HG03521 (cell line): Measurements from ENCODE around the gene GYS2.
A peak's percentile ranks its signal among the peaks of the same experiment; 100 is the strongest.

Experiments
- ATAC-seq: cut with Tn5 transposase; IDR thresholded peaks from one replicate; pipeline ENCODE4 v1.9.1; 2021; ENCODE audit warnings: mild to moderate bottlenecking, moderate library complexity; ENCODE audit not compliant: unreplicated experiment

GYS2 gene

DNA sequence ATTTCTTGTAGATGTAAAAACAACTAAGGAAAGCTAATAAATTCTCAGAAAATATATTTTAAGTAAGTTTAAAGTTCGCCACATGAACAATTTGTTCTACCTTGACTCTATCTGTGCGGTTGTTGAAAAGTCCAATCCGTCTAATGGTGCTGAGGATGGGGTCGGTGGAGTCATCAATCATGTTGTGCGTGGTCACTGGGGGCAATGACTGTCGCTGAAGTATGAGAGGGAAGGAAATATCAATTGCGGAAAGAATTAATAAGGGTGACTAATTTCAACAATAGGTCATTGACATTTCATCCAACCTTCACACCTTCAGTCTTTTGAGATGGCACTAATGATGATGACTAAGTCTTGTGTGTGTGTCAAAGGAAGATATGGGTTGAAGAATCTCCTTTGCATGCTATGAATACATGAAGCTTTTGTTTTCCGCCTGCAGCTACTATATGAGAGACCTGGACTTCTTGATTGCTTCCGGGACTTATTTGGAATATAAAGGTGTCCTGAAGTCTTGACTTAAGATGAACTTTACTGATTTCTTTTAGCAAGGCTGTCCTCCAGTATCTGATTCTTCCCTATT lies 46.5 kb downstream of the GYS2 start:
- ATAC-seq = no peak

DNA sequence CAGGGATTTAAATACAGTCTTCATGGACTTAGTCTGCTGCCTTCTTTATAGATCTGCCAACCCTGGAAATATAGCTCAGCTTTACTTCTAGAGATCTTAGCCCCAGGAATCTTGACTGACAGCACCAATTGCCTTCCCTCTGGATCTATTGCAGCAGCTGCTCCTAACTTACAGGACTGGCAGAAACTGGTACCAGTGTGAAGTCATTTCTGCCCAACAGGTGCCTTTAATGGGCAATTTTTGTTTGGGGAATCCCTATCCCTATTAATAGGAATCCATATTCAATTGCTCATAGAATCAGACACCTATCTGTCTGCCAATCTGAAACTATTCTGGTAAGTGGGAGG lies 51.3 kb downstream of the GYS2 start:
- ATAC-seq = no peak

GRCh38 chr12:21552635-21553328 lies 51.9 kb downstream of the GYS2 start:
- no peak for ATAC-seq

DNA sequence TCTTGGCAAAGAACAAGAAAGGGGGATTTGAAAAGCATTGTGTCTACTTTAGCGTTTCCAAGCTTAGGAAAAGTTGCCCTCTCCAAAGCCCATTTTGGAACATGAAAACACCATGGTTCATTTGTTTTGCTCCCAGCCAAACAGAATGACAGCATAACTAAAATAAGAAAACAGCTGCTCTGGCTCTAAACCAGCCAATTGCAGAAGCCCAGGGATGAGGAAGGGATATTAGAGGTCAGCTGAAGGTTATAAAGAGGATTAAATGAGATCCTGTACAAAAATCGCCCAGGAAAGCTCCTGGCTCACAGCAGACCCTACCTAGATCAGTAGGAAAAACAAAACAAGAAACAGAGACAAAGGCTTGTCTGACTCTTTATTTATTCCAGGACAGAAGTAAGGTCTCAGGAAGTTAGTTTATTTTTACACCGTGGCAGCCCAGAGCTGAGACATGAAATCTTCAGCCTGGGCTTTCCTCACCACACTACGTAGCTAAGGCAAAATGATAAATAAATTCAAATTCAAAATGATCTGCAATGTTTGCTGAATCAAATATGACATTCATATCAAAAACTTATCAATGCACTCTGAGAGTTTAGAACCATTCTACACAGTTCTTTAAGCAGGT lies 52.7 kb downstream of the GYS2 start:
- no peak for ATAC-seq

GRCh38 chr12:21547437-21547836 lies 57.2 kb downstream of the GYS2 start:
- ATAC-seq = no peak

GRCh38 chr12:21546716-21547115 lies 57.9 kb downstream of the GYS2 start:
- no peak for ATAC-seq

DNA sequence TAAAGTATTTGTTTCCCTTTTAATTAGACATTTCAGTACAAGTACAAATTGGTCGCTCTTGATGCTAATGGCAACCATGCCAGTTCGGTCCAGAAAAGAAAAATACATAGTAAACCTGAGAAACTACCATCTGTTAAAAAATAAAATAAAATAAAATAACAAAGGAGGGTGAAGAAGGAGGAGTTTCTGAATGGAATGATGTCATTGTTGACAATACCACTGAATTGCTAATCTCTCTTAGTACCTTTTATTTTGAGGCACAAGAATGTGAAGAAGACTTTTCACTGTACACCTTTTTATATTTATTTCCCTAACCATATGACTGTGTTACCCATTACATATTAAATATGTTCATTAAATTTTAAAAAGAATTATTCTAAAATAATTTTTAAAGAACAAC lies 59.1 kb downstream of the GYS2 start:
- no peak for ATAC-seq

DNA sequence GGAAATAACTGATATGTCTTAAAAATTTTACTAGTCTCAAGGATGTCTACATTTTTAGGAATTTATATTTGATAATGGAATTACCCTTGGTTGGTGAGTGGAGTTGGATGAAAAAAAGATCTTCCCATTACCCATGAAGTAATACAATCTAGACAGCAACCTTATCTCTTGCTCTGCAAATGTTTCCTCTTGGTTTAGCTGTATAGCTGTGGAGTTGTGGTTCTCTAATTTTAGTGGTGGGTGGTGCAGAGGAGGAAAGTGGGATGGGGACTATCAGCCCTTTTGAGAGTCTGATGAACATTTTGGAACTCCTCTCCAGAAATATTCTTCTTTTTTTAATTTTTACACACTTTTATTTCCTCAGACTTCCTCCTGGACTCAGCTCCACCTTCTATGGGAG lies 61.5 kb downstream of the GYS2 start:
- no peak for ATAC-seq

DNA sequence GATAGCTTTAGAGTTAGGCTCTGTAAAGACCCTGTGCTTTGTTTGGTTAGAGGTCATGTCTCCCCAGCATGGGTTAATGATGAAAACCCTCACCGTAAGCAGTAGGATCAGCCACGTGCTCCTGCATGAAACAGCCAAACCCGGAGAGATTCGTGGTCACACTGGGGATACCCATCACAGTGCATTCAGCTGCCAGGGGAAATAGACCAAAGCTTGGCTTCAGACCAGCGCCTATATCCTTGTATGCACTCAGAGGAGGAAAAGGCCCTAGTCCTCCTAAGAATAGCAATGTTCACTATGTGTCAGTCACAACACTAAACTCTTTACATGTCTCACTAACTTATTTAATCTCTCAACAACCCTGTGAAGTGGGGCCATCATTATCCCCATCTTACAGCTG lies 62.2 kb downstream of the GYS2 start:
- no peak for ATAC-seq

DNA sequence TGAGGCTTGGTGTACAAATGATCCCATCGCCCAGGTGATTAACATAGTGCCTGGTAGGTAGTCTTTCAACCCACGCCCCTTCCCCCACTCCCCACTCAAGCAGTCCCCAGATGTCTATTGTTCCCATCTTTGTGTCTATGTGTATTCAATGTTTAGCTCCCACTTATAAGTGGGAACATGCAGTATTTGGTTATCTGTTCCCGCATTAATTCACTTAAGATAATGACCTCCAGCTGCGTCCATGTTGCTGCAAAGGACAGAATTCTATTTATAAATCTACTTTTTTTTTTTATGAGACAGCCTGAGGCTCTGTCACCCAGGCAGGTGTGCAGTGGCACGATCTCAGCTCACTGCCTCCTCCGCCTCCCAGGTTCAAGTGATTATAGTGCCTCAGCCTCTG lies 62.9 kb downstream of the GYS2 start:
- no peak for ATAC-seq

GRCh38 chr12:21539797-21540196 lies 64.8 kb downstream of the GYS2 start:
- no peak for ATAC-seq

DNA sequence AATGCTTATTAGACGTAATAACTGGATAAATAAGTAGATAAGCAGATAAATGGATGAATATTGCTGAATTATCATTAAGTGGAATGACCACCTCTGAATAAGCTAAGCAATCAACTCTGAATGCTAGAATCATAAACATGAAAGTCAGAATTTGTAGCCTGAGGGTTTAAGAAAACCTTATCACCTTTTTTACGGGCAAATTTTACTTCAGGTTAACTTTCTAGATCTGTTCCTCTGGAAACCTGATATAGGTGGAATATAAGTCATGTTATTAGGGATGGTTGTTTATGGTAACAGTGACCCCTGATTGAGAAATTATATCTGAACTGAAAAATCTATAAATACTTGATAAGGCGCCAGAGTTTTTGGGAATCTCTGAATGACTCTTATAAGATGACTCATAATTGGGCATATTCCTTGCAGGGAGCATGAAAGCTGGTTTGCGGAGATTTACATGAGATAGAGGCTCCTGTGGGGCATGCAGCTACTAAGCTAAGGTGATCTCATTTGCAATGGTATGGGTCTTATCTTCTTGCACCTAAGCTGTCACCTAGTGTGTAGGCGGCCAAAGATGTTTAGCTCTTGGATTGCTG lies 66.5 kb downstream of the GYS2 start:
- ATAC-seq = no peak

DNA sequence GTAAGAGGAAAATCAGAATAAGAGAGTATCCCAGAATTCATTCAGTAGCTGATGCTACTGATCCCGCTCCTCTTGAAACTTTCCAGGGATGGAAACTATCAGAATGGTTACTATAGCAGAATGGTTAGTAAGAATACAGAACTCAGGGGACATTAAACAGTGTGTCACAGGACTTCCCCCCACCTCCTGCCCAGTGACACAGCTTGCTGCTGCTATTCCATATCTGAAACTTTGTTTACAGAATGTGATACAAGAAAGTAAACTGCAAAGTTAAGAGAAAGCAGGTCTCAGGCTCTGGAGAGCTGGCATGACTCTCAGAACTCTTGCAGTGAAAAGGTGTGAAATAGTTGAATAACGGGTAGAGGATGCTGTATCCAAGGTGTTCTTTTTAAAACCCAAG lies 75.2 kb downstream of the GYS2 start:
- ATAC-seq = no peak

DNA sequence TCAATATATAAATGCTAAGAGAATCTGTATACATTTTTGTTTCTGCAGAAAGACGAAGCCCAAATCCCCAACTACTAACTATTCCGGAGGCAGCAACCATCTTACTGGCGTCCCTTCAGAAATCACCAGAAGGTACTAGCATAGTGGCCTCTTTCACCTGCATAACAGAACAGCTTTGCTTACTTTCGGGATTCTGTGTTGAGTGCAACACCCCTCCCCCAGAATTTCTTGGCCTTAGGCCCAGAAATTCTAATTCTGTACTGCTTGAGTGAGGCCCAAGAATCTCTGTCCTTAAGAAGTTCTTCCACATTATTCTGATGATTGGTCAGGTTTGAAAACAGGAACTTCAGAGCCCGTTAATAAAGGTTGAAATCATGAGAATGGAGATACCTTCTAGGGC lies 75.7 kb downstream of the GYS2 start:
- no peak for ATAC-seq

DNA sequence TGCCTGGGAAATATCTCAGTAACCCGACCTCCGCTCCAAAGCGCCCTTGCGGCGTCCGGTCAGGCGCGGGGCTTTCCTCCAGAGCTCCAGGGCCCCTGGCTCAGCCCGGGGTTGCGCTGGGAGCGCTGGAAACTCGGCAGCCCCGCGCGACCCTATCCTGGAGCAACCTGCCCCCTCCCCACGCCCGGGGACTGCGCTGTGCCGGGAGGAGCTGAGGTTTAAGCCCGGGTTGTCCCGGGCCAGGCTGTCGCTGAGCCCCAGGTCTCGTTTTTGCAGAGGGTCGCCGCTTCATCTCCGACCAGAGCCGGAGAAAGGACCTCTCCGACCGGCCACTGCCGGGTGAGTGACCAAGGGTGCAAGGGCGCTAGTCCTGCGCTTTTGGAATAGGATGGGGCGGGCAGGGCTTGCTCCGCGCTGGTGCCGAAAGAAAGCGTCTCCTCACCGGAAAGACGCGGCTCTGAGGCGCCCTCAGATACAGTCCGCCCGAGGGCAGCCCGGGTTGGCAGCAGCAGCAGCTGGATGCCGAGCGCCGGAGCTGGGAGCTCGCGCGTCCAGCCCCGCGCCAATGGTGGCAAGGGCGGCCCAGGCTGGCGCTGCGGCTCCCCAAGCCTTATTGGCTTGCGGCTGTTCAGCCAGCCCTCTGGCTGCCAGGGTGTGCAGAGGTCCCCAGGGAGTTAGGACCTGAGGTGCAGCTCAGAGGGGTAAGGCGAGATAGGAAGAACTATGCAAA lies 77.0 kb downstream of the GYS2 start:
- peak; percentile 86 for ATAC-seq

- no peak for ATAC-seq
These were observed 77.8 kb downstream of the GYS2 start for GRCh38 chr12:21526721-21527345.

DNA sequence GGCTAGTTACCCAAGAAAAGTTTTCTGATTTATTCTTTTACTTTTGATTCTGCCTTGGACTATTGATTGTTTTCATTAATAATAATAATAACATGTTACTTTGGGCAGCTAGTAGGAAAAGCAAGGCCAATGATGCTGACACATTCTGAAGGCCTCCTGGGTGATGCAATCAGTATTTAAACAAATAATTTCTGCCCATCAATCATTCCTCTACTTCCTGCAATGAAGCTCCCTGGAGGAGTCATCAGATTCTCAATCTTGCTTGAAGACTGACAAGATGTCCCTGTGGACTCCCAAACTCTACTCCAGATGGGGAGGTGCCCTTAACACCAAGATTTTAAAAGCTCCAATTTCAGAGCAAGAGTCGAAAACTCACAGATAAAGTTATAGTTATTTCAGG lies 78.6 kb downstream of the GYS2 start, which contains the start of gene SPX:
Gene SPX (plus strand): TSS at position 244 of the 400 bp plus-strand sequence. CDS start 177 bp downstream, outside the sequence.
- ATAC-seq = no peak

DNA sequence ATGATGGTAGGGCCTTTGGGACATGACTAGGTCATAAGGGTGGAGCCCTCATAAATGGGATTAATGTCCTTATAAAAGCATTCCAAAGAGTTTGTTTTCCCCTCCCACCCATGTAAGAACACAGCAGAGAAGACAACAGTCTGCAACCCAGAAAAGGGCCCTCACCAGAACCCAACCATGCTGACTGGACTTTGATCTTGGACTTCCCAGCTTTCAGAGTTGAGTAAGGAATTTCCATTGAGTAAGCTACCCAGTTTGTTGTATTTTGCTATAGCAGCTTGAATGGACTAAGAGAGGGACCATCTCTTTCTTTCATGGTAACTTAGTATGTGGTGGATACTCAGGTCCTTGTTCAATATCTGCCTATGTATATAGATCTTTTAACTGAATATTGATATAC lies 81.5 kb downstream of the GYS2 start:
- ATAC-seq = no peak

- no peak for ATAC-seq
These were observed 83.1 kb downstream of the GYS2 start for GRCh38 chr12:21521541-21521940.

DNA sequence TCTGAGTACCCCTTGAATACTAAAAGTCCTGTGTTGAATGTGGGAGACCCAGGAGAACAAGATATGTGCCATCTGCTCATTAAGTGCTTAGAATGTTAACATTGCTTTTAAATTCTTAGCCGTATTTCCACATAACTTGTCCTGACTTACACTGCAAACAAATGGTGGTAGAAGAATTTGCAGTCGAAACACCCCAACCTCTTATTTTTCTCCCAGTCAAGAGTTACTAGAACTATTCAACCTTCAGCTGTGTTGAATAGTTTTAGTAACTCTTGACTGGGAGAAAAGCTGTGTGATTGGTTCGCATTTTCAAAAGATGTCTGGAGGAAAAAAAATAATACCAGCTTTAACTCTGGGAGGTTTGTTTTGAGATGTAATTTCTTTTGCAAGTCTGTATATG lies 86.2 kb downstream of the GYS2 start:
- ATAC-seq = no peak

DNA sequence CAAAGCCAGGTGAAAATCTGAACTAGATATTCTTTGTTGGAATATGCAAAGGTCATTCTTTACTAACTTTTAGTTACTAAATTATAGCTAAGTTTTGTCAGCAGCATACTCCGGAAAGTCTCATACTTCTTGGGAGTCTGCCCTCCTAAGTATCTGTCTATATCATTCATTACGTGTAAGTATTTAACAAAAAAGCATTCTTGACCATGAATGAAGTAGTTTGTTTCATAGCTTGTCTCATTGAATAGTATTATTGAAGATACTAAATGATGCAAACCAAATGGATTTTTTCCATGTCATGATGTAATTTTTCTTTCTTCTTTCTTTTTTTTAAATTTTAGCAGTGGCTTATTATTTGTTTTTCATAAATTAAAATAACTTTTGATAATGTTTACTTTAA lies 88.4 kb downstream of the GYS2 start:
- ATAC-seq = no peak
